ENCODE measurements around the gene CEBPG. TPM values are rescaled to one million over a fixed set of nuclear protein-coding genes. Genes with fewer than 3 reads are reported as not detected.
A peak's percentile ranks its signal among the peaks of the same experiment; 100 is the strongest.

The CEBPG gene
- total RNA-seq, 1 donor from 2014 or later = 13.0 TPM

- H3K4me1 ChIP-seq = peaks cover 26% of the 10 kb centered on the region
- no peaks in the 10 kb centered on the region for H3K27me3 ChIP-seq (ENCODE audit: low read depth)
- no peak overlapping the region for H3K4me3 ChIP-seq
- no peak overlapping the region for H3K27ac ChIP-seq (replicated peaks)
- no peak for TF ChIP-seq CTCF (IDR thresholded peaks at IDR 0.05; ENCODE audit: borderline replicate concordance)
- H3K9me3 ChIP-seq (replicated peaks) = no peaks in the 10 kb centered on the region
- no peaks in the 10 kb centered on the region for H3K36me3 ChIP-seq
- no peak for DNase-seq
- intact Hi-C loops (cut with micrococcal nuclease) = no loop called here
Observed at GRCh38 chr19:33403221-33403972, 29.9 kb downstream of the CEBPG start.

GRCh38 chr19:33403973-33404304 is 30.4 kb downstream of the CEBPG start:
- DNase-seq = peak; percentile 7
- Histone ChIP-seq H3K27me3 (ENCODE audit: low read depth) (no peaks in the 10 kb centered on the region), H3K9me3 (replicated peaks) (no peaks in the 10 kb centered on the region), H3K4me3 (no peak overlapping the region), H3K27ac (replicated peaks) (no peak overlapping the region), H3K4me1 (peaks cover 26% of the 10 kb centered on the region), H3K36me3 (no peaks in the 10 kb centered on the region)
- TF ChIP-seq CTCF (IDR thresholded peaks at IDR 0.05; ENCODE audit: borderline replicate concordance) = no peak
- intact Hi-C loops (cut with micrococcal nuclease) = no loop called here

- no peaks in the 10 kb centered on the region for H3K27me3 ChIP-seq (ENCODE audit: low read depth)
- peak; percentile 12 for DNase-seq
- no peaks in the 10 kb centered on the region for H3K9me3 ChIP-seq (replicated peaks)
- intact Hi-C loops (cut with micrococcal nuclease) = loop anchor here (5.0 kb wide), 1 partner anchor 167 kb away; no protein-coding TSS in a partner anchor
- no peak overlapping the region for H3K4me3 ChIP-seq
- no peaks in the 10 kb centered on the region for H3K36me3 ChIP-seq
- H3K27ac ChIP-seq (replicated peaks) = peak overlapping the region; percentile 19
- H3K4me1 ChIP-seq = peaks cover 26% of the 10 kb centered on the region
- no peak for TF ChIP-seq CTCF (IDR thresholded peaks at IDR 0.05; ENCODE audit: borderline replicate concordance)
Observed at GRCh38 chr19:33404506-33405253, 31.2 kb downstream of the CEBPG start.

- intact Hi-C loops (cut with micrococcal nuclease) = loop anchor here (5.0 kb wide), 1 partner anchor 168 kb away; no protein-coding TSS in a partner anchor
- peaks cover 26% of the 10 kb centered on the region for H3K4me1 ChIP-seq
- H3K9me3 ChIP-seq (replicated peaks) = no peaks in the 10 kb centered on the region
- no peaks in the 10 kb centered on the region for H3K27me3 ChIP-seq (ENCODE audit: low read depth)
- H3K36me3 ChIP-seq = peaks cover 1% of the 10 kb centered on the region
- H3K4me3 ChIP-seq = no peak overlapping the region
- peak overlapping the region; percentile 19 for H3K27ac ChIP-seq (replicated peaks)
- DNase-seq = no peak
- TF ChIP-seq CTCF (IDR thresholded peaks at IDR 0.05; ENCODE audit: borderline replicate concordance) = no peak
Observed at GRCh38 chr19:33405254-33405552, 31.7 kb downstream of the CEBPG start.

GRCh38 chr19:33405553-33406461 is 32.3 kb downstream of the CEBPG start:
- intact Hi-C loops (cut with micrococcal nuclease) = loop anchor here (5.0 kb wide), 1 partner anchor 169 kb away; no protein-coding TSS in a partner anchor
- Histone ChIP-seq H3K4me3 (no peak overlapping the region), H3K27ac (replicated peaks) (peak overlapping the region; percentile 19), H3K9me3 (replicated peaks) (no peaks in the 10 kb centered on the region), H3K36me3 (peaks cover 7% of the 10 kb centered on the region), H3K27me3 (ENCODE audit: low read depth) (no peaks in the 10 kb centered on the region), H3K4me1 (peaks cover 26% of the 10 kb centered on the region)
- DNase-seq = peak; percentile 17
- TF ChIP-seq CTCF (IDR thresholded peaks at IDR 0.05; ENCODE audit: borderline replicate concordance) = no peak

Data from left ventricle myocardium inferior (tissue), 1 donor.